HG03066 (cell line): ENCODE data around the gene ETV3L.

Experiments used
- ATAC-seq: cut with Tn5 transposase; IDR thresholded peaks from one replicate; pipeline ENCODE4 v1.9.1; 2021; ENCODE audit warnings: low read depth; ENCODE audit not compliant: unreplicated experiment

The ETV3L gene

DNA sequence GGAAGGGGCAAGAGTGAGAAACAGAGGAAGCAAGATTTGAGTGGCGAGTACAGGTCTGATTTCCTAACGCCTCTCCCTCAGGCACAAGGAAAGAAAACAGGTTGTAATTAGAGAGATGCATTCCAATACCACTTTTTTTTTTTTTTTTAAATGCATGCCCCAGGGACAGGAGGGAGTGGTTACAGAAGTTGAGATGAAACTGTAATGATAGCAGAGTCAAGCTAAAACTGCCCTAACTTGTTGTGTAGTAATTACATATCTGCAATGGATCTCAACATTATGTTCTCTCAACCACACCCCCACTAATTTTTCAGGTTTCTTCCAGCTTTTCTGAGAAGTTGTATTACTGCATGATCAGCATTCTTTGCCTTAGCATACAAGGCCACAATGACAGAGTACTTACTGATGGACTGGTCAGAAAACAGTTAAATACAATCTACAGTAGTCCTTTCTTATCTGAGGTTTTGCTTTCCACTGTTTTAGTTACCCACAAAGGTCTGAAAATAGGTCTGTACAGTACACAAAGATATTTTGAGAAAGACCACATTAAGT lies 33.1 kb upstream of the ETV3L start:
- ATAC-seq, result no peak

DNA sequence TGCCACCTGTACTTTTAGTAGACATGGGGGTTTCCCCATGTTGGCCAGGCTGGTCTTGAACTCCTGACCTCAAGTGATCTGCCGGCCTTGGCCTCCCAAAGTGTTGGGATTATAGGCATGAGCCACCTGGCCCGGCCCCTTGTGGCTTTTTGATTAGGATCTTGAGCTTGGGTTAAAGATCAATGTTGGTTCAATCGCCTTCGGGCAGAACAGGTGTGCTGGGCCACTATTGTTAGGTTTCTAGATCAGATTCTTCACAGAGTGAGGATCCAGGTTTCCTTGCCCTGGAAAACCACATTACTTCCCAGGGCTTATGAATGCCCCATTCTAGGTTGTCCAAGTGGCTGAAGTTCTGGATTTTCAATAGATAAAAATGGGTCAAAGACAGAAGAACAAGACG lies 32.5 kb upstream of the ETV3L start:
- ATAC-seq, result no peak

DNA sequence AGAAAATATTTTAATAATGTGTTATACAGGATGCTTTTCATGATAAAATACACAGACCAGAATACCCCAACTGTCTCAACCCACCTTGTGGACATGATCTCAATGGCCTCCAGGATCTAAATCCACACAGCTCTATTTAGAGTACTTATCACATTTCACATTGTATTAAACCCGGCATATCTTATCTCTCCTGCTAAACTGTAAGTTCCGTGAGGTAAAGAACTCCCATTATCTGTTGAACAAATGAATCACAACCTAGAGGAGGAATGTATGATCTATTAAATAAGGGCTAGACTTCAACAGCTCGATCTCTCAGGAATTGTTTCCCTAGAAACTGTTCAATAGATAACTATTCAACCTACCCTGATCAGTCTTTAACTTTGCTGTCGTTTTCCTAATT lies 31.7 kb upstream of the ETV3L start:
- no peak for ATAC-seq

DNA sequence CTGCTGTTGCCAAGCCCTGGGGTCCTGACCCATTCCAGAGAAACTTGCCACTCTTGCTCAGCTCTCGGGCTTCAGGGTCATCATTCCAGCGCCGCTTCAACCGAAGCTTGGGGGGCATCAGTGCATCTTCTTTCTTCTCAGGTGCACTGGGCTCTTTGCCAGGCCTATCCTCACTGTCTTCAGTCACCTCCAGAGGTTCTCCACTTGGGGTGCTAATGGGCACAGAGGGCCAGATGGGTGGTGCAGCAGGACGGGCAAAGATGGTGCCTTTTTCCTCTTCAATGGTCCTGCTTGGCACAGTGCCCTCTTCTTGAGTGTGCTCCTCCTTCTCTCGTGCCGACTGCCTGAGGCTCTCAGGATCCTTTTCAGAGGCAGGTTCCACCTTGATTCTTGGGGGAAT lies 25.2 kb upstream of the ETV3L start:
- no peak for ATAC-seq

DNA sequence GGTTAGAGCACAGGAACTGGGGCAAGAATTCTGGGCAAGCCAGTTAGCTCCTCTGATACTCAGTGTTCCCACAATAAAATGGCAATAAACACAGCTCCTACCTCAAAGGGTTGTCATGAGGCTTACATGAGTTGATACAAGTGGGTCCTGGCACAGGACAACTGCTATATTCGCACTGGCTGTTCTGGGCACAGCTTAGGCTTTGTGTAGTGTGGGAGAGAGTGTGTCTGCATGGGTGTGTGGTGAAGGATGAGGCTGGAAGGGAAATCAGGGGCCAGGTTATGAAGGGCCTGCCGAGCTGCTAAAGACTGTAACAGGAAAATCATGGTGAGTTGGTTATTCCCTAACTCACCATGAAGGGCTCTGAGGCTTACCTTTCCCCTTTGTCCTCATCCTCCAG lies 19.8 kb upstream of the ETV3L start:
- ATAC-seq, result no peak

- ATAC-seq, result no peak
Measured at GRCh38 chr1:157119008-157119407, 19.4 kb upstream of the ETV3L start.

- ATAC-seq, result peak; percentile 58
Measured at GRCh38 chr1:157117527-157118057, 18.0 kb upstream of the ETV3L start.

GRCh38 chr1:157116737-157117103 lies 17.1 kb upstream of the ETV3L start:
- ATAC-seq, result no peak

DNA sequence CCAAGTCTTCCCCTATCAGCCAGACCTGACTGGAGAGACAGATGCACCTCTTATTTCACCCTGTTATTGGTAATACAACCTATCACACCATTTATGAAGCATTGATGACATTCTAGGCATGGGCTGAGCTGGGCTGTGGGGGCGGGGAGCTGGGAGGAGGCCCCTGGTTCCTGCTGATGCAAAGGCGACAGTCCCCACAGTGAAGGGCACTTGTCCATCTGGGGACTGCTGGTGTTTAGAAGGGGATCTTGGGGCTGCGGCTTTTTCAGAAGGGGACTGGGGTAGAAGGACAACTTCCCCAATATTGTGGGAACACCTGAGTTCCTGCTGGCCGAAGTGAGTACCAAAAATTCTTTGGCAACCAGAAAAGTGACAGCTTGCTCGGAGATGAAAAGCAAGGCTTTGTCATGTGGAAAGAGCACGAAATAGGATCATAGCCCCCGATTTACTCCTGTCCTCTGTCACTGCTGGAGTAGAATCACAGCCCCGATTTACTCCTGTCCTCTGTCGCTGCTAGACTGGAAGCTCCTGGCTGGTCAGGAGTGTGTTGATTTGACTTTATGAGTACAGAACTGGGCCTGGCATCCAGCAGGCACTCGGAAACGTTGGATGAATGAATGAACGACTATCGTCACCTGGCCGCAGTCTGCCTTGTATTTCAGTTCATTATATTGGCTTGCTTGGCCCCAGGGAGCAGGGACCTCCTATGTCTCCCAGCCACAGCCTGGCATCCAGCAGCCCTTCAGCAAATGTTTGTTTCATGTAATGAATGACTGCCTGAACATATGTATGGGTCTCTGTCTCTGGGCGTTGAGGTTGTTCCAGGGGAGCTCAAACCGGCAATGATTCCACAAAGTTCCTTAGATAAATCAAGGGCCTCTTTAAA lies 16.5 kb upstream of the ETV3L start:
- ATAC-seq, result no peak

- no peak for ATAC-seq
Measured at GRCh38 chr1:157115429-157115838, 15.8 kb upstream of the ETV3L start.

DNA sequence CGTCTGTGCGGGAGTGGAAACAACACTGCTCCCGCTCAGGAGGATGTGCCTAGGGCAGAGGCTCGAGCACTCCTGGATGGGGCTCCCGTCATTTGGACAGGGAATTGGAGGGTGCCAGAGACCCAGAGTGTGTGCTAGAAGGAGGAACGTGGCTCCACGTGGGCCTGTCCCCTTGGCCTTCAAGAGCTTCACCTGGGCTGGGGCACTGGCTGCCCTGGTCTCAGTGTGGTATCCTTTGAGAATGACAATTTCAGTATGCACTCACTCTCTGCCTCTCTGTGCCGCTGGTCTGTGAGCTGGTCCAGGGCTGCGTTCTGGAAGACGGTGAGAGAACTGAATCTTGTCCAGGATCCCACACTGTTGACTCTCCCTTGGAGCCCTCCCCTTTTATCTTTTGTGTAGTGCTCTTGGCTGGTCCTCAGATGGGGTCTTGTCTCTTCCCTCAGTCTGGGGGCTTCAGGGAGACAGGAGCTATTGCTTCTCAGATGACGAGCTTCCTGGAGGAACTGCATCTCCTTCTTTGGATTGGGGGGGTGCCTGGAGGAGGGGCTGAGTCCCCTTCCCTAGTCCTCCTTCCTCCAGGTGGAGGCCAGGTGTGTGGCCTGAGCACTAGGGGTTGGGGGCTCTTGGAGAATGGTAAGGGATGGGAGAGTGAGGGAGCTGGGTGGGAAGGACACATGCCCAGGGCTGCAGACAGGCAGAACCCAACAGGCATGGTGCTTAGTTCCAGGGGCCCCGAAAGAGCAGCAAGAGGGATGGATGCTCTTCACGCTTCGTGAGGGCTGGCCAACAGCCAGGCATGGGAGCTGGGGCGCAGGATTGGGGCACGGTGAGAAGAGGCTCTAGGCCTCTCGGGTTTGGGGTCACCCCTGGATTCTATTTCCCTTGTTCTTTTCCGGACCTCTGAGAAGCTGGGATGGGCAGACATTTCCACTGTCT lies 14.8 kb upstream of the ETV3L start:
- no peak for ATAC-seq

- no peak for ATAC-seq
Measured at GRCh38 chr1:157113631-157114030, 14.0 kb upstream of the ETV3L start.

DNA sequence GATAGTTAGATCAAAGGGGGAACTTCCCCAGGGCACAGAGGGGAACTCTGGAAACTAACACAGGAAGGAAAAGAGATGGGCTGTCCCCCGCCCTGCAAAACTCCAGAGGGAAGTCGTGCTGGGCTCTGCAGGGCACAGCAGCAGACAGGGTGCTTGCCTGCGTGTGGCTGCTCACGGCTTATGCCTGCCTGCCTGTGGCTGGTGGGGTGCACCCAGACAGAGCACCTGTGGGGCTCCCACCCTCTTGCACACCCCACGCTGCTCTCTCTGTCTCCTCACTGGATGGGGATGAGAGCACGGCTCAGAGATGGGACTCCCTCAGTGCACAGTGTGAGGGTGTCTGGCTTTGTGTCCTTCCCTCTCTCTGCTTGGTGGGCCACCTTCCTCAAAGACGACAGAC lies 13.5 kb upstream of the ETV3L start:
- ATAC-seq, result no peak

GRCh38 chr1:157112186-157112867 lies 12.7 kb upstream of the ETV3L start:
- ATAC-seq, result no peak

DNA sequence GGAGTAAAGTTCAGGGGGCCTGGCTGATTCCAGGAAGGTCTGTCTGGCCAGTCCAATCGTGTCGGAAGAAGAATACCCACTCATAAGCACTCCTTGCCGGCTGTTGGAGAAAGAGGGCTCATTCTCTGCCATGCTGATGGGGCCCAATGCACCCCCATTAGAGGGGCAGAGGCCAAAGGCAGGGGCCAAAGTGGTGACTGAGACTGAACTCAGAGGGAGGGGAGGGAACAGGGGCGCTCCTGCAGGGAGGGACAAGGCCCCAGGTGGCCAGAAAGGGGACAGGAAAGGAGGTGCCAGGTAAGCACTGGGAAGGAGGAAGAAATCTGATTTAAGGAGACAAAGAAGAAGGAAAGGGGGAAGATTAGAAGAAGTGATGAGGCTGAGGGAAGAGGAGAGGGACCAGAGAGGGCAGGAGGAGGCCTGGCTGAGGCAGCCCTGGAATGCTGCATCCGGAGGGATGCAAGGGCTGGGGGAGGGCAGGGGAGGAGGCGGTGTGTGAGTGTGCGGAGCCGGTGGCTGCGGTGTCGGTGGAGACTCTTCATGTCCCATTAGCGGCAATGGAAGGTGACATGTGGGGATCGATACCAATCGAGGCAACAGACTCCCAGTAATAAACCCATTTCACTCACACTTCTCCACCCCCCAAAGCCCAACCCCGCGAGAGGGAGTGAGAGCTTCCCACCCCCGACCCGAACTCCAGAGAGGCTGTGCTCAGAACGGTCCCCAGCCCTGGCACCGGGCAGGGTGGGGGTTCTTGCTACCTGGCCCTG lies 12.0 kb upstream of the ETV3L start:
- ATAC-seq, result no peak

DNA sequence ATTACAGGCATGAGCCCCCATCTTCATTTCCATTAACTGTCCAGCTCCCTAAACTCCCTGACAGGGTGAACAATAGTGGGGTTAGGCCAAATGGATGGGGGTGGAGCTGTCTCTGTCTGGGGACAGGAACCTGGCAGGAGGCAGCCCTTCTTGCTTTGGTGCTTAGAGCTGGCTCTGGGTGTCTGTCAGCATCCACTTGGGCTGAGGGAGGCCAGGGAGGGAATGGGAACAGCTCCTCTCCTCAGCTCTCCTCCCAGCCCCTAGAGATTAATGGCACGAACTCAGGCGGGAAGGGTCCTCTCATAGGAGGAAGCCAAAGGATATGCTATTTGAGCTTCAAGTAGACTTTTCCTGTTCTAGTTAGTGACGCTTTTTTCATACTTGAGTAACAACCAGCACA lies 11.1 kb upstream of the ETV3L start:
- ATAC-seq, result no peak

- ATAC-seq, result no peak
Measured at GRCh38 chr1:157110003-157110402, 10.4 kb upstream of the ETV3L start.

DNA sequence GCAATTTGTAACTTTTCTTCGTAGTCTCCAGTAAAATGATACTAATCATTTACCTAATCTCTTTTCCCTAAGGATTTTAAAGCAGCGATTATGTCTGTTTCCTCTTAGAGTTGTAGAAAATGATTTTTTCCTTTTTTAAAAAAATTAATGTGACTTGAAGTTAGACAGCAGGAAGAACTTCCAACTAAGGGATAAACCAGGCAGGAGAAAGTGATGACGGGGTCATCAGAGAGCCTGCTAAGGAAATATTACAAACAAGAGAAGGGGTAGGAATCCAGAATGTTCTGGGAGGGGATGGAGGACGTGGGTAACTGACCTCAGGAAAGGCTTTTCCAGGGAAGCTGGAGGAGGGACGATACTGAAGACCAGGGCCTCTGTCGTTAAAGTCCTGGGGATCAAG lies 8.8 kb upstream of the ETV3L start:
- no peak for ATAC-seq

- ATAC-seq, result no peak
Measured at GRCh38 chr1:157107702-157108101, 8.1 kb upstream of the ETV3L start.

- ATAC-seq, result no peak
Measured at GRCh38 chr1:157106813-157107189, 7.2 kb upstream of the ETV3L start.
